ENCODE data around the gene PTPRO. TPM values are rescaled to one million over a fixed set of nuclear protein-coding genes. Genes with fewer than 3 reads are reported as not detected.
A peak's percentile ranks its signal among the peaks of the same experiment; 100 is the strongest.

PTPRO gene
- total RNA-seq, 1 donor from 2014 or later: 3.0 TPM

GRCh38 chr12:15520083-15520482, 197.8 kb downstream of the PTPRO start:
- Mint-ChIP-seq H3K4me1 (ENCODE audit: low read depth) (no peaks in the 10 kb centered on the region), H3K36me3 (ENCODE audit: low read depth) (no peaks in the 10 kb centered on the region), H3K9me3 (ENCODE audit: low read depth) (no peaks in the 10 kb centered on the region), H3K27ac (ENCODE audit: unreplicated experiment) (no peak overlapping the region), H3K27me3 (ENCODE audit: low read depth) (peaks cover 11% of the 10 kb centered on the region), H3K4me3 (ENCODE audit: unreplicated experiment) (no peak overlapping the region)
- TF ChIP-seq, protein P1, sequence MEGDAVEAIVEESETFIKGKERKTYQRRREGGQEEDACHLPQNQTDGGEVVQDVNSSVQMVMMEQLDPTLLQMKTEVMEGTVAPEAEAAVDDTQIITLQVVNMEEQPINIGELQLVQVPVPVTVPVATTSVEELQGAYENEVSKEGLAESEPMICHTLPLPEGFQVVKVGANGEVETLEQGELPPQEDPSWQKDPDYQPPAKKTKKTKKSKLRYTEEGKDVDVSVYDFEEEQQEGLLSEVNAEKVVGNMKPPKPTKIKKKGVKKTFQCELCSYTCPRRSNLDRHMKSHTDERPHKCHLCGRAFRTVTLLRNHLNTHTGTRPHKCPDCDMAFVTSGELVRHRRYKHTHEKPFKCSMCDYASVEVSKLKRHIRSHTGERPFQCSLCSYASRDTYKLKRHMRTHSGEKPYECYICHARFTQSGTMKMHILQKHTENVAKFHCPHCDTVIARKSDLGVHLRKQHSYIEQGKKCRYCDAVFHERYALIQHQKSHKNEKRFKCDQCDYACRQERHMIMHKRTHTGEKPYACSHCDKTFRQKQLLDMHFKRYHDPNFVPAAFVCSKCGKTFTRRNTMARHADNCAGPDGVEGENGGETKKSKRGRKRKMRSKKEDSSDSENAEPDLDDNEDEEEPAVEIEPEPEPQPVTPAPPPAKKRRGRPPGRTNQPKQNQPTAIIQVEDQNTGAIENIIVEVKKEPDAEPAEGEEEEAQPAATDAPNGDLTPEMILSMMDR (IDR thresholded peaks at IDR 0.05): no peak
- no peak for DNase-seq (ENCODE audit: low spot score)

GRCh38 chr12:15520844-15521243, 198.5 kb downstream of the PTPRO start:
- Mint-ChIP-seq H3K4me1 (ENCODE audit: low read depth) (no peaks in the 10 kb centered on the region), H3K4me3 (ENCODE audit: unreplicated experiment) (no peak overlapping the region), H3K9me3 (ENCODE audit: low read depth) (no peaks in the 10 kb centered on the region), H3K27me3 (ENCODE audit: low read depth) (peaks cover 11% of the 10 kb centered on the region), H3K36me3 (ENCODE audit: low read depth) (no peaks in the 10 kb centered on the region), H3K27ac (ENCODE audit: unreplicated experiment) (no peak overlapping the region)
- DNase-seq (ENCODE audit: low spot score): no peak
- TF ChIP-seq, protein P1 (IDR thresholded peaks at IDR 0.05): no peak

GRCh38 chr12:15522574-15523187, 200.4 kb downstream of the PTPRO start:
- Mint-ChIP-seq H3K4me1 (ENCODE audit: low read depth) (no peaks in the 10 kb centered on the region), H3K9me3 (ENCODE audit: low read depth) (peaks cover 3% of the 10 kb centered on the region), H3K27ac (ENCODE audit: unreplicated experiment) (no peak overlapping the region), H3K36me3 (ENCODE audit: low read depth) (peaks cover 2% of the 10 kb centered on the region), H3K4me3 (ENCODE audit: unreplicated experiment) (no peak overlapping the region), H3K27me3 (ENCODE audit: low read depth) (peaks cover 11% of the 10 kb centered on the region)
- DNase-seq (ENCODE audit: low spot score): no peak
- TF ChIP-seq, protein P1 (IDR thresholded peaks at IDR 0.05): peak; percentile 90

DNA sequence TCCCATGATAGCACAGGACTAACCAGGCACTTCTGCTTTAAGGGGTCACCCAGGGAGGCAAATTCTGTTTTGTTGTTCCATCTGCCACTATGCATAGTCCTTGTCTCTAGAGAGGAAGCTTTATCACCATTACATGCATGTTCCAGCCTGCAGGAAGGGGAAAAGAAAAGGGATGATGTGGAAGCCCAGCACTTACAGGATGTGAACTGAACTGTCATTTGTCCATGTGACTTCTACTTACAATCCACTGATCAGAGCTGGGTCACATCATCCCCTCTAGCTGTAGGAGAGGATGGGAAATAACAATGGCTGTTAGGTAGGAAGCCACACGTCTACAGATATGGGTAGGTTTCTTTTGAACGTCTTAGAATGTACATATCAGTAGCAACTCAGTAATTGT, 203.1 kb downstream of the PTPRO start:
- TF ChIP-seq, protein P1 (IDR thresholded peaks at IDR 0.05): no peak

GRCh38 chr12:15526033-15526432, 203.7 kb downstream of the PTPRO start:
- Mint-ChIP-seq H3K36me3 (ENCODE audit: low read depth) (peaks cover 12% of the 10 kb centered on the region), H3K27me3 (ENCODE audit: low read depth) (peaks cover 7% of the 10 kb centered on the region), H3K27ac (ENCODE audit: unreplicated experiment) (no peak overlapping the region), H3K4me3 (ENCODE audit: unreplicated experiment) (no peak overlapping the region), H3K4me1 (ENCODE audit: low read depth) (peaks cover 12% of the 10 kb centered on the region), H3K9me3 (ENCODE audit: low read depth) (peaks cover 15% of the 10 kb centered on the region)
- DNase-seq (ENCODE audit: low spot score): no peak
- TF ChIP-seq, protein P1 (IDR thresholded peaks at IDR 0.05): no peak

More for the DNA sequence above, 203.1 kb downstream of the PTPRO start:
- H3K9me3 Mint-ChIP-seq (ENCODE audit: low read depth): peaks cover 15% of the 10 kb centered on the region
- no peak overlapping the region for H3K4me3 Mint-ChIP-seq (ENCODE audit: unreplicated experiment)
- no peak overlapping the region for H3K27ac Mint-ChIP-seq (ENCODE audit: unreplicated experiment)
- peaks cover 7% of the 10 kb centered on the region for H3K27me3 Mint-ChIP-seq (ENCODE audit: low read depth)
- no peak for DNase-seq (ENCODE audit: low spot score)
- H3K36me3 Mint-ChIP-seq (ENCODE audit: low read depth): peaks cover 12% of the 10 kb centered on the region
- H3K4me1 Mint-ChIP-seq (ENCODE audit: low read depth): peaks cover 6% of the 10 kb centered on the region
